Activated CD8-positive, alpha-beta memory T cell treated with anti-CD3 and anti-CD28 coated beads, Interleukin-2, amount 10 ng/mL, durations not matched to agents 7 days and 5 days (primary cell): ENCODE data around the gene CACNA1B. TPM values are rescaled to one million over a fixed set of nuclear protein-coding genes. Genes with fewer than 3 reads are reported as not detected.

Experiments
- ATAC-seq: fragments of 150-1000 bp; cut with Tn5 transposase; one replicate; pipeline ENCODE4 v1.10.0; 2021; ENCODE audit warnings: moderate library complexity
- CTCF ChIA-PET: fragments of 350-600 bp; sonication (Branson Sonifier 250); formaldehyde crosslinking; loops from one replicate; lab custom pipeline; 2021; ENCODE audit warnings: antibody characterized with exemption; lab: Charles Lee
- DNase-seq: peaks from one replicate; pipeline ENCODE4 v3.0.0-alpha.2; 2020
- H3K27ac Mint-ChIP-seq: one replicate; pipeline ENCODE4 v1.8.0; 2021; ENCODE audit warnings: mild to moderate bottlenecking, mixed read lengths
- H3K27me3 Mint-ChIP-seq: one replicate; pipeline ENCODE4 v1.8.0; 2021; ENCODE audit warnings: mixed read lengths
- H3K36me3 Mint-ChIP-seq: one replicate; pipeline ENCODE4 v1.8.0; 2021; ENCODE audit warnings: mild to moderate bottlenecking, mixed read lengths
- H3K4me1 Mint-ChIP-seq: one replicate; pipeline ENCODE4 v1.8.0; 2021; ENCODE audit warnings: mixed read lengths
- H3K4me3 Mint-ChIP-seq: one replicate; pipeline ENCODE4 v1.8.0; 2021; ENCODE audit warnings: mild to moderate bottlenecking, moderate library complexity, mixed read lengths
- H3K9me3 Mint-ChIP-seq: one replicate; pipeline ENCODE4 v1.8.0; 2022; ENCODE audit warnings: low read depth, mixed read lengths
- total RNA-seq, 2 experiments: library from RNA; stranded (reverse); gene quantifications; one replicate each; pipeline ENCODE4 v1.2.3, GENCODE V29; 2021

Gene CACNA1B
- total RNA-seq, 2 experiments from 2014 or later = not detected

DNA sequence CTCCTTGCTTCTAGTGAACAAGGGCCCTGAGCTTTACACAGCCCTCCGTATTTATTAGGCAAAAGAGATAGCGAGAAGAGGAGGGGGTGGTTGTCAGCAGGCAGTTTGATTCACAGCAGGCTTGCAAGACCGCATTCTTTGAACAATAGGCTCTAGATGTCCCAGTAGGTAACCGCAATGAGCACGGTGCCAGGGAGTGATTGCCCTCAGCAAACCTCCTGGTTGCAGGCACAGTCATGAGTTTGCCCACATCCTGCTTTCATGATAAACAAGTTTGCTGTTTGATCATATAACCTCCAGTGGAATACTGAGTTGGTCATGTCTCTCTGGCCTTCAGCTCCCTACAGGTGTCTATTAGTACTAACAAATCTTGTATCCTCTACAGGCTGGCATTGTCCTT, 66.1 kb downstream of the CACNA1B start:
- no peak for DNase-seq
- H3K4me3 Mint-ChIP-seq = no peak overlapping the region
- no peak overlapping the region for H3K27ac Mint-ChIP-seq
- H3K4me1 Mint-ChIP-seq = no peaks in the 10 kb centered on the region
- H3K27me3 Mint-ChIP-seq = peaks cover 3% of the 10 kb centered on the region
- peaks cover 1% of the 10 kb centered on the region for H3K36me3 Mint-ChIP-seq
- peaks cover 17% of the 10 kb centered on the region for H3K9me3 Mint-ChIP-seq
- CTCF ChIA-PET = no interaction called here
- ATAC-seq = no peak

- CTCF ChIA-PET = no interaction called here
- no peak overlapping the region for H3K4me3 Mint-ChIP-seq
- no peak overlapping the region for H3K27ac Mint-ChIP-seq
- H3K36me3 Mint-ChIP-seq = peaks cover 1% of the 10 kb centered on the region
- no peaks in the 10 kb centered on the region for H3K4me1 Mint-ChIP-seq
- H3K27me3 Mint-ChIP-seq = no peaks in the 10 kb centered on the region
- ATAC-seq (no peak), DNase-seq (no peak)
- peaks cover 17% of the 10 kb centered on the region for H3K9me3 Mint-ChIP-seq
These were observed 68.0 kb downstream of the CACNA1B start for GRCh38 chr9:137945581-137945980.

GRCh38 chr9:137946993-137947392, 69.4 kb downstream of the CACNA1B start:
- no peak overlapping the region for H3K4me3 Mint-ChIP-seq
- CTCF ChIA-PET = no interaction called here
- H3K36me3 Mint-ChIP-seq = peaks cover 1% of the 10 kb centered on the region
- H3K27me3 Mint-ChIP-seq = no peaks in the 10 kb centered on the region
- no peak for DNase-seq
- H3K4me1 Mint-ChIP-seq = no peaks in the 10 kb centered on the region
- no peak overlapping the region for H3K27ac Mint-ChIP-seq
- ATAC-seq = no peak
- peaks cover 13% of the 10 kb centered on the region for H3K9me3 Mint-ChIP-seq

DNA sequence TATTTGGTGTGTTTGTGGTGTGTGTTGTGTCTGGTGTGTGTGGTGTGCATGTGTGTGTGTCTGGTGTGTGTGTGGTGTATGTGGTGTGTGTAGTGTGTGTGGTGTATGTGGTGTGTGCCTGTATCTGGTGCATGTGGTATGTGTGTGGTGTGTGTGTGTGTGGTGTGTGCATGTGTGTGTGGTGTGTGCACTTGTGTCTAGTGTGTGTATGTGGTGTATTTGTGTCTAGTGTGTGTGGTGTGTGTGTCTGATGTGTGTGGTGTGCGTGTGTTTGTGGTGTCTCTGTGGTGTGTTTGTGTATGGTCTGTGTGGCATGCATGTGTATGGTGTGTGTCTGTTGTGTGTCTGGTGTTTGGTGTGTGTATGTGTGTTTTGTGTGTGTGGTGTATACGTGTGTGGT, 71.1 kb downstream of the CACNA1B start:
- Mint-ChIP-seq H3K4me3 (no peak overlapping the region), H3K27me3 (no peaks in the 10 kb centered on the region), H3K36me3 (peaks cover 1% of the 10 kb centered on the region), H3K27ac (no peak overlapping the region), H3K9me3 (peaks cover 10% of the 10 kb centered on the region), H3K4me1 (no peaks in the 10 kb centered on the region)
- no peak for ATAC-seq
- CTCF ChIA-PET = no interaction called here
- DNase-seq = no peak

GRCh38 chr9:137949260-137949659, 71.7 kb downstream of the CACNA1B start:
- Mint-ChIP-seq H3K4me3 (no peak overlapping the region), H3K27me3 (no peaks in the 10 kb centered on the region), H3K9me3 (peaks cover 10% of the 10 kb centered on the region), H3K36me3 (peaks cover 1% of the 10 kb centered on the region), H3K27ac (no peak overlapping the region), H3K4me1 (no peaks in the 10 kb centered on the region)
- ATAC-seq (no peak), DNase-seq (no peak)
- CTCF ChIA-PET = no interaction called here

GRCh38 chr9:137951107-137951506, 73.5 kb downstream of the CACNA1B start:
- Mint-ChIP-seq H3K9me3 (peaks cover 7% of the 10 kb centered on the region), H3K27me3 (no peaks in the 10 kb centered on the region), H3K4me1 (no peaks in the 10 kb centered on the region), H3K4me3 (no peak overlapping the region), H3K27ac (no peak overlapping the region), H3K36me3 (no peaks in the 10 kb centered on the region)
- CTCF ChIA-PET = no interaction called here
- DNase-seq = no peak
- ATAC-seq = no peak

DNA sequence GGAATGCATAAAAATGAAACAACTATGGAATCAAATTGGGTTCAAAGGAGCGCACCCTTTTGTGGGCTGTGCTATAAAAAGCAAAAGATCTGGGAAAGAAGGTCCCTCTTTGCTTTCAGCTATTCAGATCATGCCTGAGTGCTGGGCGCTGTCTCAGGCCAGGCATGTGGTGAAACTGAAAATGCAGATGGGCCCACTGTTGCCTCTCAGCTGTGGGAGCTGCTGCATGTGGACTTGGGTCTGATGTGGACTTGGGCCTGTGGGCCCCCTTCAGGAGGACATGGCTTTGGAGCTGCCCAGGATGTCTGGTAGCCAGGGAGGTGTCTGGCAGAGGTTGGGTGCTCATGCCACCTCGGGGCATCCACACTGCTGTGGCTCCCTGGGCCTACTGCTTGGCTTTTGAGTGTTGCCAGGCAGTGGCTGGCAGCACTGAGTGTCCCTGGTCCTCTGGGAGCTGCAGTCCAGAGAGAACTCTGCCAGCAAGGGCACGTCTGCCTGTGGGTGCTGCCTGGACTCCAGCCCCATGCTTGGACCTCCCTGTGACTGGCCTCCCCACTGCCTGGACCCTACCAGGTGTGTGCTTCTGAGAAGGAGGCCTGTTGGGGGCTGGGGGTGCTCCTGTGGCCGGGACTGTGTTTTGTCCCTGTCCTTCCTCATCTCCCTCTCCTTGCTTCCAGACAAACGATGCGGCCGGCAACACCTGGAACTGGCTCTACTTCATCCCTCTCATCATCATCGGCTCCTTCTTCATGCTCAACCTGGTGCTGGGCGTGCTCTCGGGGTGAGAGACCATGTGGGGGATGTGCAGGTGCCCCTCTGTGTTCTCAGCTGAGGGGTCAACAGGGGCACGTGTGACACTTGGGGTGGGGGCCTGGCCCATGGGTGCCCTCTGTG, 74.3 kb downstream of the CACNA1B start:
- Mint-ChIP-seq H3K27me3 (no peaks in the 10 kb centered on the region), H3K36me3 (no peaks in the 10 kb centered on the region), H3K4me3 (no peak overlapping the region), H3K27ac (no peak overlapping the region), H3K9me3 (peaks cover 4% of the 10 kb centered on the region), H3K4me1 (no peaks in the 10 kb centered on the region)
- DNase-seq = no peak
- ATAC-seq = no peak
- CTCF ChIA-PET = no interaction called here

DNA sequence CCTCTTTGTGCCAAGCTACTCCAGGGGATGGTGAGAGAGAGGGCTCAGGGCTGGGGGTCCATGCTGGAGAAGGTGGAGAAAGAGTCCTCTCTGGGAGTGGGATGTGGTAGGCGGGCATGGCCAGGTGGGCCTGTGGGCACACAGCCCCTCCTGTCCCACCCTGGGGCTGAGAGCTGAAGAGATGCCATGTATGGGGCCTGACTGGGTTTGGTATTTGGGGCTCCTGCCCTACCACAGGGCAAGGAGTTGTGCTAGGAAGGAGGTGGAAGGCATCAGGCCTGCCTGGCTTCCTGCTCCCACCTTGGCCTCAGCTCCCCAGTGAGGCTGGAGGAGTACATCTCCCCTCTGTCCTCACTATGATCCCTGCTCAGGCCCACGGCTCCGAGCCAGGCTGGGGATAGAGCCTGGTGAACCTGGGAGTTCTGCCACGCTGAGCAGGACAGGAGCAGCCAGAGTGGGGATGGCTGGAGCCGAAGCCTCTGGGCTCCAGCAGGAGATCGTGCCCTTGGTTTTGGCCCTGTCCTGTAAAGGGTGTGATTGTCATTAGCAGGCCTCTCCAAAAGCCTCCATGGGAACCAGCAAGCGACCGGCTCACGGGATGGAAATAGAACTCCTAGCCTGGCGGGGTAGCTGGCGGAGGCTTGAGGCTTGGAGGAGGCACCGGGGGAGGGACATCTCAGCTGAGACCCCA, 75.5 kb downstream of the CACNA1B start:
- no peaks in the 10 kb centered on the region for H3K27me3 Mint-ChIP-seq
- ATAC-seq = no peak
- H3K4me3 Mint-ChIP-seq = no peak overlapping the region
- H3K4me1 Mint-ChIP-seq = no peaks in the 10 kb centered on the region
- H3K9me3 Mint-ChIP-seq = no peaks in the 10 kb centered on the region
- DNase-seq = no peak
- no peak overlapping the region for H3K27ac Mint-ChIP-seq
- CTCF ChIA-PET = no interaction called here
- H3K36me3 Mint-ChIP-seq = no peaks in the 10 kb centered on the region

DNA sequence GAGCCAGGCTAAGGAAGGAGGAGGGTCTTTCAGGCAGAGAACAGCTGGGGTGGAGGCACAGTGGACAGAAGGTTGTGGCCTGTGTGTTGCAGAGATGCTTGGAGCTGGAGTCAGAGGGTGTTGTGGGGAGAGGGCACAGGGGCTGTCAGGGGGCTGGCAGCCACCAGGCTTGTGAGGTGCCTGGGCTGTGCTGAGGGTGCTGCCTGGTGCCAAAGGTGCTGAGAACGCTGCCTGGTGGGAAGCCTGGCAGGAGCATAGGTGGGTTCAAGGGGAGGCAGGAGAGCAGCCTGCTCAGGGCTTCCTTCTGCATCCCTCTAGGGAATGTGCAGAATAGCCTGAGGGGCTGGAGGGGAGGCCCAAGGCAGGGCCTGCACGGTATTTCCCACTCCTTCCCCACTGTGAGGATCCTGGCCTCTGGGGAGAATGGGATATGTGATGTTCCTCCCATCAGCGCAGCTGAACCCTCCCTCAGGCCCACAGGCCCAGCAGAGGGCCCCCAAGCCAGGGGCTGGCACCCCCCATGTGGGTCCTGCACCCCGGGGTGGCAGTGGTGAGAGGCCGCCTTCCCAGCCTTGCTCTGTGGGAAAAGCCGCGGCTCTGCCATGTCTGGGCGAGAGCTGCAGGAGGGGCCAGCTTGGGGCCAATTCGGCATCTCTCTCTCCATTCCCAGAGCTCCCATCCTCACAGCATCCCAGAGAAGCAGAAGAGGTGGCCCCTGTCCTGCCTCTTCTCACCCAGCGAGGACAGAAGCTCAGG, 76.3 kb downstream of the CACNA1B start:
- Mint-ChIP-seq H3K27me3 (no peaks in the 10 kb centered on the region), H3K27ac (no peak overlapping the region), H3K4me1 (no peaks in the 10 kb centered on the region), H3K9me3 (no peaks in the 10 kb centered on the region), H3K4me3 (no peak overlapping the region), H3K36me3 (no peaks in the 10 kb centered on the region)
- DNase-seq = no peak
- CTCF ChIA-PET = interaction anchor here (0.7 kb wide), 1 partner anchor 1322 kb away, joined by 3 read pairs; no protein-coding TSS in a partner anchor
- no peak for ATAC-seq

GRCh38 chr9:137955224-137955570, 77.6 kb downstream of the CACNA1B start:
- Mint-ChIP-seq H3K27ac (no peak overlapping the region), H3K27me3 (no peaks in the 10 kb centered on the region), H3K36me3 (no peaks in the 10 kb centered on the region), H3K4me1 (no peaks in the 10 kb centered on the region), H3K9me3 (no peaks in the 10 kb centered on the region), H3K4me3 (no peak overlapping the region)
- DNase-seq (no peak), ATAC-seq (no peak)
- CTCF ChIA-PET = no interaction called here

DNA sequence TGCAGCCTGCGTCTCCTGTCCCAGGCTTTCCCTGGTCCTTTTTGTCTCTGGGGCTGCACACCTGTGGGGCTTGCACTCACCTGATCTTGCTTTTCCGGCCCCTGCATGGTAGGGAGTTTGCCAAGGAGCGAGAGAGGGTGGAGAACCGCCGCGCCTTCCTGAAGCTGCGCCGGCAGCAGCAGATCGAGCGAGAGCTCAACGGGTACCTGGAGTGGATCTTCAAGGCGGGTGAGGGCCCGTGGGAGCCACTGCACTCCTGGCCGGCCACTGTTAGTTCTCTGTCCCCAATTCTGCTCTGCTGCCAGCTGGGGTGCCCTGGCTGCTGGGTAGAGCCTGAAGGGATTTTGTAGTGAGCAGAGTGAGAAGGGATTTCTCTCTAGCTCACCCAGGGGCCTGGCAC, 78.0 kb downstream of the CACNA1B start:
- H3K9me3 Mint-ChIP-seq = no peaks in the 10 kb centered on the region

GRCh38 chr9:137956039-137956438, 78.5 kb downstream of the CACNA1B start:
- Mint-ChIP-seq H3K27me3 (no peaks in the 10 kb centered on the region), H3K4me3 (no peak overlapping the region), H3K27ac (no peak overlapping the region), H3K4me1 (no peaks in the 10 kb centered on the region), H3K9me3 (no peaks in the 10 kb centered on the region), H3K36me3 (no peaks in the 10 kb centered on the region)
- DNase-seq (no peak), ATAC-seq (no peak)
- CTCF ChIA-PET = no interaction called here

More for the DNA sequence above, 78.0 kb downstream of the CACNA1B start:
- Mint-ChIP-seq H3K36me3 (no peaks in the 10 kb centered on the region), H3K4me3 (no peak overlapping the region), H3K27me3 (no peaks in the 10 kb centered on the region), H3K27ac (no peak overlapping the region), H3K4me1 (no peaks in the 10 kb centered on the region)
- no peak for DNase-seq
- CTCF ChIA-PET = no interaction called here
- ATAC-seq = no peak

- CTCF ChIA-PET = no interaction called here
- Mint-ChIP-seq H3K9me3 (no peaks in the 10 kb centered on the region), H3K27ac (no peak overlapping the region), H3K27me3 (peaks cover 5% of the 10 kb centered on the region), H3K36me3 (no peaks in the 10 kb centered on the region), H3K4me1 (no peaks in the 10 kb centered on the region), H3K4me3 (no peak overlapping the region)
- DNase-seq (no peak), ATAC-seq (no peak)
These were observed 79.3 kb downstream of the CACNA1B start for GRCh38 chr9:137956688-137957385.
